Retinal pigment epithelial cell (primary cell): Measurements from ENCODE around the gene PHB1.

Source experiments
- DNase-seq: peaks from one replicate; pipeline ENCODE4 v3.0.0-alpha.2; 2010; ENCODE audit warnings: low read depth
- H3K4me3 ChIP-seq: 2 replicates; pipeline ENCODE4 v1.5.1; 2011; ENCODE audit warnings: mild to moderate bottlenecking, low read length, control low read depth, moderate library complexity
- CTCF ChIP-seq: conservative IDR thresholded peaks from 2 replicates; pipeline ENCODE4 v1.5.1; 2011; ENCODE audit warnings: low read depth, low read length, control low read depth, inconsistent platforms

Gene PHB1

GRCh38 chr17:49364119-49364518 lies 50.6 kb downstream of the PHB1 start:
- no peak for DNase-seq
- no peak overlapping the region for H3K4me3 ChIP-seq
- TF ChIP-seq CTCF: no peak

GRCh38 chr17:49363251-49363650 lies 51.4 kb downstream of the PHB1 start:
- H3K4me3 ChIP-seq: no peak overlapping the region
- DNase-seq: no peak
- no peak for TF ChIP-seq CTCF

- TF ChIP-seq CTCF: no peak
- no peak for DNase-seq
- peak overlapping the region; percentile 51 for H3K4me3 ChIP-seq
Measured at GRCh38 chr17:49362723-49363117, 52.0 kb downstream of the PHB1 start.

GRCh38 chr17:49361902-49362722 lies 52.6 kb downstream of the PHB1 start, which contains the start of gene ZNF652:
Gene ZNF652 (minus strand): TSS chr17:49362250. CDS start chr17:49317725, 44,525 bp downstream.
- no peak for TF ChIP-seq CTCF
- peak; percentile 43 for DNase-seq
- H3K4me3 ChIP-seq: peak within 1 kb of the TSS; percentile 83

GRCh38 chr17:49361129-49361901 lies 53.4 kb downstream of the PHB1 start:
- H3K4me3 ChIP-seq: peak overlapping the region; percentile 83
- DNase-seq: no peak
- TF ChIP-seq CTCF: no peak

GRCh38 chr17:49360796-49361128 lies 53.9 kb downstream of the PHB1 start:
- H3K4me3 ChIP-seq: peak overlapping the region; percentile 83
- DNase-seq: no peak
- no peak for TF ChIP-seq CTCF
